PC-9 (cell line): ENCODE measurements around the gene GAK.

Experiments
- CTCF ChIP-seq: fragments of 200-600 bp; sonication (generic); conservative IDR thresholded peaks from 2 replicates; pipeline ENCODE4 v1.6.1; 2017; ENCODE audit warnings: mixed run types, antibody characterized with exemption, mild to moderate bottlenecking, moderate library complexity
- EZH2 ChIP-seq: fragments of 200-600 bp; sonication (generic); IDR thresholded peaks from 2 replicates; pipeline ENCODE4 v1.8.0; 2017; ENCODE audit warnings: antibody characterized with exemption, low read depth

- TF ChIP-seq CTCF: no peak
- TF ChIP-seq EZH2: no peak
These were observed 40.7 kb upstream of the GAK start for GRCh38 chr4:972651-973424.
